ENCODE measurements around the gene CYRIA. TPM values are rescaled to one million over a fixed set of nuclear protein-coding genes. Genes with fewer than 3 reads are reported as not detected.

The CYRIA gene
- polyA plus RNA-seq, 1 donor (not counting 4 experiments of a cell fraction or from before 2014, with no cell fraction given), result 0.79 TPM

DNA sequence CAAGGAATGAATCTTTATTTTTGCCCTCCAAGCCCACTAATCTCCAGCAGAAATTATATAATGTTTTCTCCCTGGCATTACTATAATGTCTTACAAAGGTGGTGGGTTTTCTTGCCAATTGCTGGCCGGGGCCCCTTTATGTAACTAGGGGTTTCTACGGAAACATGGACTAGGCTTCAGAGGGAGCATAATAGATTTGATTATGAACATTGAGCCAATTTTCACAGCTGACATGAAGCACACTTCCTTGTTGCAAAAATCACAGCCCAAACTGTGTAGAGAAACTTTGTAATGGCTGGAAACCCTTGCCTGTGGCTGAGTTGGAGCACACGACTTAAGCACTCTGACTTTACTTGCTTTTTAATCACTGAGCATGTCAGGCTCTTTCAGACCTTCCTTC, 3.8 kb upstream of the CYRIA start:
- Histone ChIP-seq H3K27ac (ENCODE audit: control insufficient read depth, insufficient read depth, low read length) (no peak overlapping the region), H3K27me3 (ENCODE audit: control insufficient read depth, extremely low read depth, insufficient read depth, low read length) (peaks cover 27% of the 10 kb centered on the region), H3K9me3 (ENCODE audit: control insufficient read depth, low read depth, low read length) (no peaks in the 10 kb centered on the region), H3K9me1 (ENCODE audit: control insufficient read depth, extremely low read depth, insufficient read depth, low read length) (no peaks in the 10 kb centered on the region), H3K79me2 (ENCODE audit: control insufficient read depth, insufficient read depth, low read length) (no peaks in the 10 kb centered on the region), H3K4me3 (ENCODE audit: control insufficient read depth in 2 of 3, extremely low read depth in 1 of 3, insufficient read depth in 2 of 3, low read depth in 1 of 3, low read length in 3 of 3) (no peak overlapping the region), H4K20me1 (ENCODE audit: control insufficient read depth, extremely low read depth, insufficient read depth, low read length) (no peaks in the 10 kb centered on the region), H3K36me3 (ENCODE audit: control insufficient read depth in 2 of 2, extremely low read depth in 1 of 2, insufficient read depth in 2 of 2, low read length in 2 of 2) (no peaks in the 10 kb centered on the region), H3K4me2 (ENCODE audit: control insufficient read depth, extremely low read depth, insufficient read depth, low read depth, low read length) (no peak overlapping the region), H2AFZ (ENCODE audit: control insufficient read depth, low read length) (no peak overlapping the region), H3K4me1 (ENCODE audit: control insufficient read depth, extremely low read depth, insufficient read depth, low read length) (peaks cover 8% of the 10 kb centered on the region), H3K9ac (ENCODE audit: control insufficient read depth, extremely low read depth, insufficient read depth, low read length) (no peak overlapping the region)
- FAIRE-seq (no peak), DNase-seq (ENCODE audit: low read depth, low spot score) (no peak)
- TF ChIP-seq EZH2 (IDR thresholded peaks at IDR 0.05; ENCODE audit: low read length), result no peak
- TF ChIP-seq, protein P1, sequence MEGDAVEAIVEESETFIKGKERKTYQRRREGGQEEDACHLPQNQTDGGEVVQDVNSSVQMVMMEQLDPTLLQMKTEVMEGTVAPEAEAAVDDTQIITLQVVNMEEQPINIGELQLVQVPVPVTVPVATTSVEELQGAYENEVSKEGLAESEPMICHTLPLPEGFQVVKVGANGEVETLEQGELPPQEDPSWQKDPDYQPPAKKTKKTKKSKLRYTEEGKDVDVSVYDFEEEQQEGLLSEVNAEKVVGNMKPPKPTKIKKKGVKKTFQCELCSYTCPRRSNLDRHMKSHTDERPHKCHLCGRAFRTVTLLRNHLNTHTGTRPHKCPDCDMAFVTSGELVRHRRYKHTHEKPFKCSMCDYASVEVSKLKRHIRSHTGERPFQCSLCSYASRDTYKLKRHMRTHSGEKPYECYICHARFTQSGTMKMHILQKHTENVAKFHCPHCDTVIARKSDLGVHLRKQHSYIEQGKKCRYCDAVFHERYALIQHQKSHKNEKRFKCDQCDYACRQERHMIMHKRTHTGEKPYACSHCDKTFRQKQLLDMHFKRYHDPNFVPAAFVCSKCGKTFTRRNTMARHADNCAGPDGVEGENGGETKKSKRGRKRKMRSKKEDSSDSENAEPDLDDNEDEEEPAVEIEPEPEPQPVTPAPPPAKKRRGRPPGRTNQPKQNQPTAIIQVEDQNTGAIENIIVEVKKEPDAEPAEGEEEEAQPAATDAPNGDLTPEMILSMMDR (optimal IDR thresholded peaks at IDR 0.05 in 1 of 3, IDR thresholded peaks at IDR 0.05 in 1 of 3, conservative IDR thresholded peaks at IDR 0.05 in 1 of 3; ENCODE audit: extremely low read depth in 1 of 3, insufficient read depth in 2 of 3, low read length in 3 of 3), result no peak
- dilution Hi-C loops (cut with MboI; ENCODE audit: extremely low pct_ligation_motif_present, low sequenced_read_pairs), result no loop called here

- H3K4me3 ChIP-seq (ENCODE audit: control insufficient read depth in 2 of 3, extremely low read depth in 1 of 3, insufficient read depth in 2 of 3, low read depth in 1 of 3, low read length in 3 of 3), result peak overlapping the region in 2 of 3 experiments; percentile 41 to 61
- H2AFZ ChIP-seq (ENCODE audit: control insufficient read depth, low read length), result no peak overlapping the region
- H3K27me3 ChIP-seq (ENCODE audit: control insufficient read depth, extremely low read depth, insufficient read depth, low read length), result peaks cover 38% of the 10 kb centered on the region
- H3K4me1 ChIP-seq (ENCODE audit: control insufficient read depth, extremely low read depth, insufficient read depth, low read length), result peaks cover 8% of the 10 kb centered on the region
- no peaks in the 10 kb centered on the region for H3K36me3 ChIP-seq (ENCODE audit: control insufficient read depth in 2 of 2, extremely low read depth in 1 of 2, insufficient read depth in 2 of 2, low read length in 2 of 2)
- H3K4me2 ChIP-seq (ENCODE audit: control insufficient read depth, extremely low read depth, insufficient read depth, low read depth, low read length), result peak overlapping the region; percentile 65
- no peaks in the 10 kb centered on the region for H3K9me3 ChIP-seq (ENCODE audit: control insufficient read depth, low read depth, low read length)
- FAIRE-seq, result no peak
- no peak overlapping the region for H3K9ac ChIP-seq (ENCODE audit: control insufficient read depth, extremely low read depth, insufficient read depth, low read length)
- no peak for DNase-seq (ENCODE audit: low read depth, low spot score)
- dilution Hi-C loops (cut with MboI; ENCODE audit: extremely low pct_ligation_motif_present, low sequenced_read_pairs), result no loop called here
- no peak overlapping the region for H3K27ac ChIP-seq (ENCODE audit: control insufficient read depth, insufficient read depth, low read length)
- no peak for TF ChIP-seq EZH2 (IDR thresholded peaks at IDR 0.05; ENCODE audit: low read length)
- TF ChIP-seq, protein P1 (optimal IDR thresholded peaks at IDR 0.05 in 1 of 3, IDR thresholded peaks at IDR 0.05 in 1 of 3, conservative IDR thresholded peaks at IDR 0.05 in 1 of 3; ENCODE audit: extremely low read depth in 1 of 3, insufficient read depth in 2 of 3, low read length in 3 of 3), result no peak
- H4K20me1 ChIP-seq (ENCODE audit: control insufficient read depth, extremely low read depth, insufficient read depth, low read length), result no peaks in the 10 kb centered on the region
- H3K9me1 ChIP-seq (ENCODE audit: control insufficient read depth, extremely low read depth, insufficient read depth, low read length), result no peaks in the 10 kb centered on the region
- H3K79me2 ChIP-seq (ENCODE audit: control insufficient read depth, insufficient read depth, low read length), result no peaks in the 10 kb centered on the region
These were observed 791 bp upstream of the CYRIA start for GRCh38 chr2:16666449-16666801.
